ENCODE measurements around the gene ADAM10. TPM values are rescaled to one million over a fixed set of nuclear protein-coding genes. Genes with fewer than 3 reads are reported as not detected.

ADAM10 gene
- total RNA-seq, 1 experiment from 2014 or later = 159 TPM

- no peaks in the 10 kb centered on the region for H3K9me3 Mint-ChIP-seq
- TF ChIP-seq CTCF (conservative IDR thresholded peaks at IDR 0.05) = no peak
- Histone ChIP-seq H2AFZ (ENCODE audit: low read length) (no peak overlapping the region), H3K23ac (ENCODE audit: insufficient read length, low read depth, low read length) (no peak overlapping the region), H3K4ac (ENCODE audit: low read depth, low read length) (no peak overlapping the region), H4K20me1 (ENCODE audit: control insufficient read depth, insufficient read depth, insufficient read length) (no peaks in the 10 kb centered on the region), H3K4me1 (ENCODE audit: insufficient read depth, low read length) (no peaks in the 10 kb centered on the region), H3K27ac (ENCODE audit: insufficient read length, low read depth, low read length) (no peak overlapping the region), H4K8ac (replicated peaks; ENCODE audit: insufficient read length, low read depth, low read length) (no peak overlapping the region), H3K14ac (ENCODE audit: insufficient read depth, low read length) (no peak overlapping the region), H3K27me3 (ENCODE audit: insufficient read depth, low read length) (no peaks in the 10 kb centered on the region), H3K9me3 (ENCODE audit: control insufficient read depth, low read depth, low read length) (no peaks in the 10 kb centered on the region), H2BK20ac (ENCODE audit: low read depth, low read length, poor library complexity, severe bottlenecking) (no peak overlapping the region), H3K79me1 (ENCODE audit: insufficient read depth, low read depth, low read length, poor library complexity, severe bottlenecking) (no peaks in the 10 kb centered on the region), H3T11ph (ENCODE audit: low read length) (no peak overlapping the region), H2BK15ac (ENCODE audit: low read depth, low read length) (no peak overlapping the region), H3K23me2 (ENCODE audit: insufficient read length, low read depth, low read length, poor library complexity, severe bottlenecking) (no peaks in the 10 kb centered on the region), H2BK12ac (ENCODE audit: insufficient read length, low read depth, low read length) (no peak overlapping the region), H2BK5ac (ENCODE audit: insufficient read length, low read length) (no peak overlapping the region), H3K79me2 (ENCODE audit: insufficient read depth, low read length) (no peaks in the 10 kb centered on the region), H2BK120ac (ENCODE audit: low read depth, low read length, poor library complexity, severe bottlenecking) (no peak overlapping the region), H4K91ac (ENCODE audit: insufficient read length, low read depth, low read length) (no peak overlapping the region), H3K56ac (ENCODE audit: insufficient read length, low read depth, low read length) (no peak overlapping the region), H2AK5ac (ENCODE audit: insufficient read length, low read length) (no peak overlapping the region), H3K9ac (ENCODE audit: extremely low read depth, insufficient read length, low read length) (no peak overlapping the region), H4K5ac (ENCODE audit: insufficient read length, low read depth, low read length) (no peak overlapping the region), H3K4me2 (ENCODE audit: insufficient read depth, insufficient read length, low read length) (no peak overlapping the region), H3K18ac (ENCODE audit: insufficient read length, low read depth, low read length) (no peak overlapping the region)
- DNase-seq = no peak
- H3K4me1 Mint-ChIP-seq = peaks cover 8 to 12% of the 10 kb centered on the region in 2 experiments
- no peaks in the 10 kb centered on the region for H3K27me3 Mint-ChIP-seq (ENCODE audit: low read depth)
- H3K27ac Mint-ChIP-seq = no peak overlapping the region
- H3K36me3 Mint-ChIP-seq (ENCODE audit: insufficient read depth in 1 of 3, low read depth in 3 of 3) = peaks cover 5 to 26% (median 22%) of the 10 kb centered on the region in 3 experiments; a peak in 6 of 7 replicates
- WGBS (ENCODE audit: extremely low coverage, insufficient read length, low lambda C conversion rate) = no CpG with 5 or more reads among the region's 5 CpGs
- no peak overlapping the region for H3K4me3 Mint-ChIP-seq
Observed at GRCh38 chr15:58643996-58644395, 105.5 kb downstream of the ADAM10 start.

All from H9 (cell line).